B cell (primary cell): ENCODE results near the gene NBDY. TPM values are rescaled to one million over a fixed set of nuclear protein-coding genes. Genes with fewer than 3 reads are reported as not detected.

Source experiments
- ATAC-seq: fragments of 200-7000 bp; cut with Tn5 transposase; one replicate; pipeline ENCODE4 v1.10.0; 2021; ENCODE audit warnings: low read depth, mild to moderate bottlenecking, moderate number of reproducible peaks, moderate library complexity
- CTCF ChIA-PET: fragments of 350-600 bp; sonication (Branson Sonifier 250); formaldehyde crosslinking; loops from one replicate; lab custom pipeline; 2021; ENCODE audit warnings: antibody characterized with exemption, inconsistent platforms; lab: Charles Lee
- POLR2A ChIA-PET: fragments of 350-600 bp; sonication (Branson Sonifier 250); formaldehyde crosslinking; loops from one replicate; lab custom pipeline; 2021; ENCODE audit warnings: antibody characterized with exemption; lab: Charles Lee
- DNase-seq: peaks from one replicate; pipeline ENCODE4 v3.0.0; 2013
- H2AFZ ChIP-seq: 2 replicates; pipeline ENCODE4 v1.6.1; 2012; ENCODE audit warnings: mild to moderate bottlenecking, low read depth, low read length; ENCODE audit not compliant: insufficient read depth, poor library complexity, severe bottlenecking
- H3K27ac ChIP-seq, 2 donors: 1 replicate in 1 of 2; 2 replicates in 1 of 2; pipeline ENCODE4 v1.5.1; 2012 to 2013; ENCODE audit warnings: low read length in 2 of 2, mild to moderate bottlenecking in 2 of 2, moderate library complexity in 1 of 2
- H3K27me3 ChIP-seq, 4 experiments: fragments of 200-600 bp in 1 of 4; sonication (generic) in 1 of 4; replicated peaks in 1 of 4; 1 replicate in 2 of 4; 2 replicates in 2 of 4; pipeline versions ENCODE4 v1.6.1 to v1.7.0; 2013 to 2016; ENCODE audit warnings: low read length in 3 of 4, mild to moderate bottlenecking in 2 of 4, mixed read lengths in 1 of 4, moderate library complexity in 1 of 4; ENCODE audit not compliant: insufficient read depth in 4 of 4, control insufficient read depth in 3 of 4; ENCODE audit errors: control extremely low read depth in 1 of 4
- H3K36me3 ChIP-seq, 2 experiments: replicated peaks in 1 of 2; 1 replicate in 1 of 2; 2 replicates in 1 of 2; pipeline versions ENCODE4 v1.6.1 to v1.7.1; 2013; ENCODE audit warnings: low read length in 1 of 2; ENCODE audit not compliant: insufficient read depth in 2 of 2, control insufficient read depth in 1 of 2; ENCODE audit errors: control extremely low read depth in 1 of 2, extremely low read depth in 1 of 2
- H3K4me1 ChIP-seq, 2 donors: fragments of 200-600 bp in 1 of 2; sonication (generic) in 1 of 2; 1 replicate in 1 of 2; 2 replicates in 1 of 2; pipeline versions ENCODE4 v1.5.1 to v1.6.1; 2013 to 2017; ENCODE audit warnings: low read length in 2 of 2; ENCODE audit not compliant: control insufficient read depth in 2 of 2, insufficient read depth in 2 of 2
- H3K4me2 ChIP-seq: replicated peaks from 2 replicates; pipeline ENCODE3; 2012; ENCODE audit warnings: mild to moderate bottlenecking, low read depth, low read length; ENCODE audit not compliant: poor library complexity, severe bottlenecking
- H3K4me3 ChIP-seq, 5 experiments: fragments of 200-600 bp in 1 of 5; sonication (generic) in 1 of 5; 1 replicate in 3 of 5; 2 replicates in 2 of 5; pipeline versions ENCODE4 v1.5.1 to v1.7.0; 2011 to 2016; ENCODE audit warnings: low read length in 4 of 5, mild to moderate bottlenecking in 4 of 5, low read depth in 2 of 5, control low read depth in 1 of 5, moderate library complexity in 1 of 5; ENCODE audit not compliant: insufficient read depth in 1 of 5; ENCODE audit errors: control extremely low read depth in 1 of 5, extremely low read depth in 1 of 5
- H3K79me2 ChIP-seq: fragments of 200-600 bp; sonication (generic); one replicate; pipeline ENCODE4 v1.6.0; 2016; ENCODE audit warnings: low read length; ENCODE audit not compliant: control insufficient read depth, insufficient read depth
- H3K9ac ChIP-seq: fragments of 200-600 bp; sonication (generic); 2 replicates; pipeline ENCODE4 v1.6.1; 2017; ENCODE audit warnings: mild to moderate bottlenecking, low read length, moderate library complexity
- H3K9me3 ChIP-seq, 3 donors: one replicate each; pipeline versions ENCODE4 v1.6.1 to v1.7.1; 2013; ENCODE audit warnings: low read length in 2 of 3; ENCODE audit not compliant: control insufficient read depth in 2 of 3, insufficient read depth in 1 of 3; ENCODE audit errors: control extremely low read depth in 1 of 3
- H4K20me1 ChIP-seq: 2 replicates; pipeline ENCODE4 v1.6.0; 2012; ENCODE audit warnings: mild to moderate bottlenecking, low read length; ENCODE audit not compliant: insufficient read depth, control insufficient read depth, poor library complexity, severe bottlenecking
- H3K27ac Mint-ChIP-seq: one replicate; pipeline ENCODE4 v1.8.0; 2021; ENCODE audit warnings: mixed read lengths
- H3K27me3 Mint-ChIP-seq: one replicate; pipeline ENCODE4 v1.8.0; 2021; ENCODE audit warnings: mixed read lengths
- H3K4me1 Mint-ChIP-seq: one replicate; pipeline ENCODE4 v1.8.0; 2021; ENCODE audit warnings: mixed read lengths
- H3K4me3 Mint-ChIP-seq: one replicate; pipeline ENCODE4 v1.8.0; 2021; ENCODE audit warnings: mixed read lengths
- H3K9me3 Mint-ChIP-seq: one replicate; pipeline ENCODE4 v1.8.0; 2022; ENCODE audit warnings: mixed read lengths; ENCODE audit not compliant: insufficient read depth
- EZH2 ChIP-seq: IDR thresholded peaks from 2 replicates; pipeline ENCODE4 v1.6.1; 2012; ENCODE audit warnings: borderline replicate concordance, low read depth, mild to moderate bottlenecking, moderate library complexity, low read length; ENCODE audit not compliant: insufficient read depth, poor library complexity, severe bottlenecking
- WGBS: methylation state at CpG from one replicate; pipeline ENCODE4 v1.1.5; 2013; ENCODE audit warnings: missing lambda C conversion rate; ENCODE audit not compliant: insufficient coverage; 5-methylcytosine and 5-hydroxymethylcytosine counted together
- intact Hi-C: fragments of 100-400 bp; cut with micrococcal nuclease; formaldehyde crosslinking; loops from one replicate; pipeline ENCODE4 v1.10.0; 2022
- polyA plus RNA-seq: library from polyadenylated mRNA; depleted of rRNA; stranded (reverse); fragments of >200 nt; gene quantifications from 2 replicates; pipeline ENCODE4 v1.2.3, GENCODE V29; 2012
- total RNA-seq, 2 donors: library from RNA; stranded (reverse); fragments of 120-200 nt in 1 of 2; gene quantifications; 1 replicate in 1 of 2; 2 replicates in 1 of 2; pipeline versions ENCODE4 v1.2.3 to v1.2.4, GENCODE V29; 2013 to 2022
- TF ChIP-seq, protein P1 (sequence below): fragments of 200-600 bp; IDR thresholded peaks from one replicate; pipeline ENCODE4 v1.8.0; 2022; ENCODE audit warnings: antibody characterized with exemption, mild to moderate bottlenecking

Gene NBDY
- total and polyA plus RNA-seq, 2 donors (not counting 1 experiment from before 2014, with no cell fraction given): 26.7 to 36.5 TPM

DNA sequence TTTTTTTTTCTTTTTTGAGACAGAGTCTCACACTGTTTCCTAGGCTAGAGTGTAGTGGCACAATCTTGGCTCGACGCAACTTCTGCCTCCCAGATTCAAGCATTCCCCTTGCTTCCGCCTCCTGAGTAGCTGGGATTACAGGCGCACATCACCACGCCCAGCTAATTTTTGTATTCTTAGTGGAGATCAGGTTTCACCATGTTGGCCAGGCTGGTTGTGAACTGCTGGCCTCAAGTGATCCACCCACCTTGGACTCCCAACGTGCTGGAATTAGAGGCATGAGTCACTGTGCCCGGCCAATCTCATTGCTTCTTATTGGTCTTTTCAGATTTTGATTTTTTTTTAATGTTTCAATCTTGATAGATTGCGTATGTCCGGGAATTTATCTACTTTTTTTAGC, 124.4 kb downstream of the NBDY start:
- Mint-ChIP-seq H3K4me3 (no peak overlapping the region), H3K27me3 (no peaks in the 10 kb centered on the region), H3K4me1 (no peaks in the 10 kb centered on the region), H3K27ac (no peak overlapping the region), H3K9me3 (no peaks in the 10 kb centered on the region)
- CTCF ChIA-PET: no interaction called here
- no peak overlapping the region for H3K9ac ChIP-seq
- H3K36me3 ChIP-seq: no peaks in the 10 kb centered on the region
- ATAC-seq: no peak
- H4K20me1 ChIP-seq: no peaks in the 10 kb centered on the region
- 92% methylated on average over 2 of the region's 9 CpGs for WGBS
- no peaks in the 10 kb centered on the region for H3K27me3 ChIP-seq
- intact Hi-C loops: no loop called here
- H3K27ac ChIP-seq: no peak overlapping the region
- no peak for DNase-seq
- no peak overlapping the region for H3K4me3 ChIP-seq
- H2AFZ ChIP-seq: no peak overlapping the region
- no peaks in the 10 kb centered on the region for H3K79me2 ChIP-seq
- no peaks in the 10 kb centered on the region for H3K4me1 ChIP-seq
- no peak overlapping the region for H3K4me2 ChIP-seq
- TF ChIP-seq, protein P1, sequence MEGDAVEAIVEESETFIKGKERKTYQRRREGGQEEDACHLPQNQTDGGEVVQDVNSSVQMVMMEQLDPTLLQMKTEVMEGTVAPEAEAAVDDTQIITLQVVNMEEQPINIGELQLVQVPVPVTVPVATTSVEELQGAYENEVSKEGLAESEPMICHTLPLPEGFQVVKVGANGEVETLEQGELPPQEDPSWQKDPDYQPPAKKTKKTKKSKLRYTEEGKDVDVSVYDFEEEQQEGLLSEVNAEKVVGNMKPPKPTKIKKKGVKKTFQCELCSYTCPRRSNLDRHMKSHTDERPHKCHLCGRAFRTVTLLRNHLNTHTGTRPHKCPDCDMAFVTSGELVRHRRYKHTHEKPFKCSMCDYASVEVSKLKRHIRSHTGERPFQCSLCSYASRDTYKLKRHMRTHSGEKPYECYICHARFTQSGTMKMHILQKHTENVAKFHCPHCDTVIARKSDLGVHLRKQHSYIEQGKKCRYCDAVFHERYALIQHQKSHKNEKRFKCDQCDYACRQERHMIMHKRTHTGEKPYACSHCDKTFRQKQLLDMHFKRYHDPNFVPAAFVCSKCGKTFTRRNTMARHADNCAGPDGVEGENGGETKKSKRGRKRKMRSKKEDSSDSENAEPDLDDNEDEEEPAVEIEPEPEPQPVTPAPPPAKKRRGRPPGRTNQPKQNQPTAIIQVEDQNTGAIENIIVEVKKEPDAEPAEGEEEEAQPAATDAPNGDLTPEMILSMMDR: no peak
- POLR2A ChIA-PET: no interaction called here
- H3K9me3 ChIP-seq: no peaks in the 10 kb centered on the region

DNA sequence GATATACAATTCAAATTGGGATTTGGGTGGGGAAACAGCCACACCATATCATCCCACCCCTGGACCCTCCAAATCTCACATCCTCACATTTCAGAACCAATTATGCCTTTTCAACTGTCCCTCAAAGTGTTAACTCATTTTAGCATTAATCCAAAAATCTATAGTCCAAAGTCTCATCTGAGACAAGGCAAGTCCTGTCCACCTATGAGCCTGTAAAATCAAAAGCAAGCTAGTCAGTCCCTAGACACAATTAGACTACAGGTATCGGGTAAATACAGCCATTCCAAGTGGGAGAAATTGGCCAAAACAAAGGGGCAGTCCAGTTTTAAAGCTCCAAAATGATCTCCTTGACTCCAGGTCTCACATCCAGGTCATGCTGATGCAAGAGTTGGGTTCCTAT, 128.0 kb downstream of the NBDY start:
- TF ChIP-seq EZH2: no peak
- TF ChIP-seq, protein P1: no peak
- POLR2A ChIA-PET: no interaction called here

More for the DNA sequence above, 128.0 kb downstream of the NBDY start:
- Histone ChIP-seq H4K20me1 (no peaks in the 10 kb centered on the region), H3K9me3 (no peaks in the 10 kb centered on the region), H3K9ac (no peak overlapping the region), H3K79me2 (no peaks in the 10 kb centered on the region), H3K4me2 (no peak overlapping the region), H2AFZ (no peak overlapping the region), H3K4me1 (no peaks in the 10 kb centered on the region), H3K27me3 (no peaks in the 10 kb centered on the region), H3K36me3 (no peaks in the 10 kb centered on the region), H3K4me3 (no peak overlapping the region), H3K27ac (no peak overlapping the region)
- ATAC-seq (no peak), DNase-seq (no peak)
- CTCF ChIA-PET: no interaction called here
- intact Hi-C loops: no loop called here
- no peak overlapping the region for H3K4me3 Mint-ChIP-seq
- no peaks in the 10 kb centered on the region for H3K27me3 Mint-ChIP-seq
- no peak overlapping the region for H3K27ac Mint-ChIP-seq
- 60% methylated on average over 1 of the region's 1 CpG for WGBS
- H3K4me1 Mint-ChIP-seq: no peaks in the 10 kb centered on the region
- no peaks in the 10 kb centered on the region for H3K9me3 Mint-ChIP-seq
